Trophoblast cell (in vitro differentiated cells and primary cell): ENCODE results near the gene AEBP1.

Source experiments
- DNase-seq, 2 donors: peaks; one replicate each; pipeline ENCODE4 v3.0.0-alpha.2; 2016
- H2AFZ ChIP-seq: 2 replicates; pipeline ENCODE4 v1.6.1; 2013; ENCODE audit warnings: low read length, moderate library complexity, mild to moderate bottlenecking; ENCODE audit not compliant: insufficient read depth, poor library complexity
- H2AK5ac ChIP-seq: 2 replicates; pipeline ENCODE4 v1.6.1; 2013; ENCODE audit warnings: mild to moderate bottlenecking, low read length
- H2BK120ac ChIP-seq: 2 replicates; pipeline ENCODE4 v1.6.1; 2013; ENCODE audit warnings: low read length, mild to moderate bottlenecking, moderate library complexity; ENCODE audit not compliant: insufficient read depth, poor library complexity
- H2BK12ac ChIP-seq: 2 replicates; pipeline ENCODE4 v1.6.1; 2013; ENCODE audit warnings: mild to moderate bottlenecking, low read length, moderate library complexity
- H2BK5ac ChIP-seq: 2 replicates; pipeline ENCODE4 v1.6.1; 2013; ENCODE audit warnings: low read length, low read depth, moderate library complexity, mild to moderate bottlenecking; ENCODE audit not compliant: poor library complexity
- H3K14ac ChIP-seq: 2 replicates; pipeline ENCODE4 v1.6.1; 2013; ENCODE audit warnings: mild to moderate bottlenecking, low read length
- H3K18ac ChIP-seq: 2 replicates; pipeline ENCODE4 v1.6.1; 2013; ENCODE audit warnings: mild to moderate bottlenecking, low read length
- H3K23ac ChIP-seq: 2 replicates; pipeline ENCODE4 v1.6.1; 2013; ENCODE audit warnings: low read length
- H3K27ac ChIP-seq: 2 replicates; pipeline ENCODE4 v1.5.1; 2013; ENCODE audit warnings: low read depth, mild to moderate bottlenecking, inconsistent platforms, low read length, moderate library complexity
- H3K27me3 ChIP-seq: 2 replicates; pipeline ENCODE4 v1.6.1; 2013; ENCODE audit warnings: inconsistent platforms, mild to moderate bottlenecking, low read length, moderate library complexity; ENCODE audit not compliant: insufficient read depth
- H3K36me3 ChIP-seq, 2 experiments: 1 replicate in 1 of 2; 2 replicates in 1 of 2; pipeline ENCODE4 v1.6.1; 2013; ENCODE audit warnings: low read length in 2 of 2, mild to moderate bottlenecking in 2 of 2, moderate library complexity in 1 of 2; ENCODE audit not compliant: insufficient read depth in 2 of 2, control insufficient read depth in 1 of 2
- H3K4ac ChIP-seq: 2 replicates; pipeline ENCODE4 v1.6.1; 2013; ENCODE audit warnings: low read depth, mild to moderate bottlenecking, low read length, moderate library complexity
- H3K4me1 ChIP-seq, 2 experiments: 1 replicate in 1 of 2; 2 replicates in 1 of 2; pipeline ENCODE4 v1.6.1; 2013; ENCODE audit warnings: low read length in 2 of 2, mild to moderate bottlenecking in 2 of 2, moderate library complexity in 1 of 2; ENCODE audit not compliant: insufficient read depth in 2 of 2, control insufficient read depth in 1 of 2
- H3K4me2 ChIP-seq: 2 replicates; pipeline ENCODE4 v1.6.1; 2013; ENCODE audit warnings: inconsistent platforms, mild to moderate bottlenecking, low read length, moderate library complexity
- H3K4me3 ChIP-seq: 2 replicates; pipeline ENCODE4 v1.5.1; 2013; ENCODE audit warnings: mild to moderate bottlenecking, low read depth, low read length, inconsistent platforms
- H3K79me1 ChIP-seq: one replicate; pipeline ENCODE4 v1.6.1; 2013; ENCODE audit warnings: low read length
- H3K79me2 ChIP-seq: 2 replicates; pipeline ENCODE4 v1.6.1; 2013; ENCODE audit warnings: low read length, mild to moderate bottlenecking; ENCODE audit not compliant: control insufficient read depth, insufficient read depth, poor library complexity
- H3K9ac ChIP-seq: 2 replicates; pipeline ENCODE4 v1.6.1; 2013; ENCODE audit warnings: mild to moderate bottlenecking, low read length
- H3K9me3 ChIP-seq: 2 replicates; pipeline ENCODE4 v1.6.1; 2013; ENCODE audit warnings: low read depth, mild to moderate bottlenecking, control low read depth, inconsistent platforms, low read length; ENCODE audit not compliant: insufficient read depth
- H4K12ac ChIP-seq: 2 replicates; pipeline ENCODE4 v1.6.1; 2013; ENCODE audit warnings: low read depth, mild to moderate bottlenecking, low read length, moderate library complexity
- H4K8ac ChIP-seq: 2 replicates; pipeline ENCODE4 v1.6.1; 2013; ENCODE audit warnings: low read depth, mild to moderate bottlenecking, low read length, moderate library complexity
- H4K91ac ChIP-seq: one replicate; pipeline ENCODE4 v1.6.1; 2013; ENCODE audit warnings: low read depth, mild to moderate bottlenecking, low read length, moderate library complexity
- WGBS: extraction: QIAGEN DNeasy Blood & Tissue Kit; methylation state at CpG from one replicate; pipeline ENCODE4 v1.1.7; 2013; ENCODE audit warnings: missing lambda C conversion rate; ENCODE audit not compliant: insufficient read length, insufficient coverage; ENCODE audit errors: extremely low coverage; 5-methylcytosine and 5-hydroxymethylcytosine counted together

AEBP1 gene

GRCh38 chr7:44112231-44112996 is 8.3 kb downstream of the AEBP1 start:
- H3K23ac ChIP-seq = no peak overlapping the region
- H3K14ac ChIP-seq = no peak overlapping the region
- H3K27ac ChIP-seq = no peak overlapping the region
- no peak overlapping the region for H2AFZ ChIP-seq
- no peak overlapping the region for H4K8ac ChIP-seq
- H3K4me2 ChIP-seq = no peak overlapping the region
- H3K79me2 ChIP-seq = no peaks in the 10 kb centered on the region
- H3K9ac ChIP-seq = no peak overlapping the region
- peaks cover 90 to 91% of the 10 kb centered on the region in 2 experiments for H3K36me3 ChIP-seq
- no peak overlapping the region for H2BK12ac ChIP-seq
- peak; percentile 60 to 73 for DNase-seq
- no peak overlapping the region for H2AK5ac ChIP-seq
- H4K91ac ChIP-seq = no peak overlapping the region
- H3K79me1 ChIP-seq = no peaks in the 10 kb centered on the region
- no peak overlapping the region for H2BK120ac ChIP-seq
- no peaks in the 10 kb centered on the region for H3K9me3 ChIP-seq
- H3K4me3 ChIP-seq = no peak overlapping the region
- H2BK5ac ChIP-seq = no peak overlapping the region
- H3K18ac ChIP-seq = no peak overlapping the region
- H3K4me1 ChIP-seq = no peaks in the 10 kb centered on the region
- H3K27me3 ChIP-seq = no peaks in the 10 kb centered on the region
- WGBS = no CpG with 5 or more reads among the region's 41 CpGs
- no peak overlapping the region for H4K12ac ChIP-seq
- H3K4ac ChIP-seq = no peak overlapping the region

GRCh38 chr7:44112997-44113763 is 9.0 kb downstream of the AEBP1 start:
- H2BK120ac ChIP-seq = no peak overlapping the region
- H3K18ac ChIP-seq = no peak overlapping the region
- H2BK5ac ChIP-seq = no peak overlapping the region
- H3K23ac ChIP-seq = no peak overlapping the region
- H3K9me3 ChIP-seq = no peaks in the 10 kb centered on the region
- no peak overlapping the region for H3K4me3 ChIP-seq
- H4K8ac ChIP-seq = no peak overlapping the region
- no peak overlapping the region for H3K27ac ChIP-seq
- no peak overlapping the region for H2AFZ ChIP-seq
- H2AK5ac ChIP-seq = no peak overlapping the region
- no peaks in the 10 kb centered on the region for H3K27me3 ChIP-seq
- H4K12ac ChIP-seq = no peak overlapping the region
- H3K4me1 ChIP-seq = no peaks in the 10 kb centered on the region
- H3K4me2 ChIP-seq = no peak overlapping the region
- no peaks in the 10 kb centered on the region for H3K79me1 ChIP-seq
- H3K79me2 ChIP-seq = no peaks in the 10 kb centered on the region
- no peak overlapping the region for H3K14ac ChIP-seq
- no peak overlapping the region for H2BK12ac ChIP-seq
- H3K4ac ChIP-seq = no peak overlapping the region
- peaks cover 92 to 93% of the 10 kb centered on the region in 2 experiments for H3K36me3 ChIP-seq
- no peak overlapping the region for H4K91ac ChIP-seq
- H3K9ac ChIP-seq = no peak overlapping the region
- DNase-seq = peak in 1 of 2 donors; percentile 33
- no CpG with 5 or more reads among the region's 34 CpGs for WGBS

- no peak overlapping the region for H4K8ac ChIP-seq
- no peak overlapping the region for H3K4me2 ChIP-seq
- DNase-seq = no peak
- no peaks in the 10 kb centered on the region for H3K9me3 ChIP-seq
- H3K4ac ChIP-seq = no peak overlapping the region
- H3K79me1 ChIP-seq = no peaks in the 10 kb centered on the region
- no CpG with 5 or more reads among the region's 24 CpGs for WGBS
- no peak overlapping the region for H2BK12ac ChIP-seq
- no peak overlapping the region for H4K12ac ChIP-seq
- no peak overlapping the region for H4K91ac ChIP-seq
- no peak overlapping the region for H3K18ac ChIP-seq
- H3K79me2 ChIP-seq = no peaks in the 10 kb centered on the region
- no peak overlapping the region for H2BK5ac ChIP-seq
- H2AK5ac ChIP-seq = no peak overlapping the region
- no peak overlapping the region for H2AFZ ChIP-seq
- H3K14ac ChIP-seq = no peak overlapping the region
- no peak overlapping the region for H2BK120ac ChIP-seq
- no peak overlapping the region for H3K4me3 ChIP-seq
- H3K4me1 ChIP-seq = no peaks in the 10 kb centered on the region
- H3K36me3 ChIP-seq = peaks cover 86 to 87% of the 10 kb centered on the region in 2 experiments
- H3K9ac ChIP-seq = no peak overlapping the region
- no peak overlapping the region for H3K27ac ChIP-seq
- no peaks in the 10 kb centered on the region for H3K27me3 ChIP-seq
- H3K23ac ChIP-seq = no peak overlapping the region
These were observed 9.7 kb downstream of the AEBP1 start for GRCh38 chr7:44113764-44114354.

GRCh38 chr7:44114586-44115310 is 10.6 kb downstream of the AEBP1 start:
- Histone ChIP-seq H2BK12ac (no peak overlapping the region), H2AFZ (no peak overlapping the region), H3K14ac (no peak overlapping the region), H3K4ac (no peak overlapping the region), H4K91ac (no peak overlapping the region), H3K27me3 (no peaks in the 10 kb centered on the region), H4K8ac (no peak overlapping the region), H2BK5ac (no peak overlapping the region), H3K79me2 (no peaks in the 10 kb centered on the region), H3K27ac (no peak overlapping the region), H3K36me3 (peaks cover 87 to 89% of the 10 kb centered on the region in 2 experiments), H2BK120ac (no peak overlapping the region), H3K79me1 (no peaks in the 10 kb centered on the region), H3K4me2 (no peak overlapping the region), H3K18ac (no peak overlapping the region), H3K9ac (no peak overlapping the region), H4K12ac (no peak overlapping the region), H3K23ac (no peak overlapping the region), H2AK5ac (no peak overlapping the region), H3K9me3 (no peaks in the 10 kb centered on the region), H3K4me3 (no peak overlapping the region), H3K4me1 (no peaks in the 10 kb centered on the region)
- DNase-seq = no peak
- WGBS = no CpG with 5 or more reads among the region's 12 CpGs
